Stimulated activated CD4-positive, alpha-beta T cell treated with anti-CD3 and anti-CD28 coated beads, Interleukin-4, amount 100 ng/mL, for 48 hours (primary cell): ENCODE results near the gene ATP11B.
"Not testable (repeated sequence)": the region's sequence is repeated elsewhere in the genome, so short reads cannot be mapped to it uniquely, and the experiment has no call there.

Source experiments
- DNase-seq, 2 donors: peaks; one replicate each; pipeline ENCODE4 v3.0.0-alpha.2; 2020; ENCODE audit warnings: low read depth in 2 of 2

The ATP11B gene

DNA sequence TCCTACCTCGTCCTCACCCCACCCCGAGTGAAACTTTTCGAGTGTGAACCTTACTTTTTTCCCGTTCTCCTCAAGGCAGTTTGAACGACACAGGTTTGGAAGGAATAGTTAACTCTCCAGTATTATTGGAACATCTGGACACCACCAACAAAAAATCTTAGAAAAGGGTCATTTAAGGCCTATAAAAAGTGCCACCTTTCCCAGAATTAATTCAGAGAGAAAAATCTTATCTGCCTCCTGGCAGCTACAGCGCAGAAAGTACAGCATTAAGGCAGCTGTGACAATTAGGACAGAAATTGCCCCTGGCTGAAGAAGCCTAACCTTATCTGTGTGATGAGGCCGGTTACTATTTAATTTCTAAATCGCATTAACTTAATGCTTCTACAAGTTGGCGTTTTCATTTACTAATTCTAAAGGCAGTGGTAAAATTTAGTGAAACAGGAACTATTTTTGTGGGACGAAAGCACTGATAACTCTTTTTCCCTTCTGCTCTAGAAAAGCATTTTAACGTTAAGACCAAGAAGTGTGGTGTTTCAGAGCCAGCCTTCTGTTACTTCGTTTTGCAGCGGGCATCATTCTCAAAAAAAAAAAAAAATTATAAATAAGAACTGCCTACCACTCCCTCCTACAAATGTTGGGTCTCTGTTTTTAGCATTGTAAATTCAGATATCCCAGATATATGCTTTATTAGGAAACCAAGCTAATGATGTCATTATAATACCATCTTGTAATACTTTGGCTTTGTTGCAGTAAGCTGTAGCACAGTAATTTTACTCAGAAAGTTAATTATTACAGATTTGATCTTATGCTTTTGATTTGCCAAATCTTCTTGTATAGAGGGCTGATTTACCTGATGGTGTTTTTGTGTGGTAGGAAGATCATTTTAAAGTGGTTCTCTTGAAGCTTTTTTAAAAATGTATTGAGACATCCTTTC, 1.4 kb downstream of the ATP11B start:
- DNase-seq: no peak

DNA sequence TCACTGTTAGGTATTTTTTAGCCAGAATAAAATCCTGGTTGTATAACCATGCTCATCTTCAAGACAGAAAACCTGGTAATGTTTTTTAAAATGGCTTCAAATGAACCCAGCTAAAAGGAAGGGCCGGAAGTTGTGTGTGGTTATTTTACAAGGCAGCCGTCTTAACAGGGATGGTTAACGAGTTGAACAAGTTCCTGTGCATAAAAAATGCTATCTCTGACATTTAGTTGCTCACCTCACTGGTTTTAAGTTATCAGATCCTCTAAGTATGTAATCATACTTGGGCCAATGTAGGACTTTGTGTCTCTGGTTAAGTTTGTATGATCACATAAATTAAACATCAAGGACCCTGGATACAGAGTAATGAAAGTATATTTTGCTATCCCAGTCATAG, 2.1 kb downstream of the ATP11B start:
- peak in 1 of 2 donors; percentile 5 for DNase-seq

DNA sequence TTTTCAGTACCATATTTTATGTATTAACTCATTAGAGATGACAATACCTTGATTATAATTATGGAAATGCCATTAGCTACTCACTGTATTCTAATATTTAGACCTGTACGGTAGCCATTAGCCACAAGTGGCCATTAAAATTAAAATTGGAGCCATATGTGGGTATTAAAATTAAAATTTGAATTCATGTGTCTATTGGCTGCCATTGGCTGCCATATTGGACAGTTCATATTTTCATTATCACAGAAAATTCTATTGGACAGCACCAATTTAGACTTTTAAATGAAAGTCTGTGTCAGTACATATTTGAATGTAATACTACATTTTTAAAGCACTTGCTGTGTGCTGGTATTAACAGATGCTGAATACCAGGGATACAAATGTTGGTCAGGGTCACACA, 3.0 kb downstream of the ATP11B start:
- DNase-seq: no peak

DNA sequence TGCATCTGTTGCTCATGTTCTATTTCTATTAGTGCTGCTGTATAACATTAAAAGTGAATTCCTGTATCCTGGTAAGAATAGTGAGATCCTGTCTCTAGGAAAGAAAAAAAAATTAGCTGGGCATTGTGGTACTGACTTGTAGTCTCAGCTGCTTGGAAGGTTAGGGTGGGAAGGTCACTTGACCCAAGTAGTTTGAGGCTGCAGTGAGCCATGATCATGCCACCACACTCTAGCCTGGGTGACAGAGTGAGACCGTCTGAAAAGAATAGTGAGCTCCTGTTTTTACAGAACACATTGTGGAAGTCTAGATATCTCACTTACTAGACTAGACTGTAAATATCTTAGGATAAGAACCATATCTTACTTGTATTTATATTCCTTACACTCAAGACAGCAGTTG, 4.6 kb downstream of the ATP11B start:
- no peak for DNase-seq

DNA sequence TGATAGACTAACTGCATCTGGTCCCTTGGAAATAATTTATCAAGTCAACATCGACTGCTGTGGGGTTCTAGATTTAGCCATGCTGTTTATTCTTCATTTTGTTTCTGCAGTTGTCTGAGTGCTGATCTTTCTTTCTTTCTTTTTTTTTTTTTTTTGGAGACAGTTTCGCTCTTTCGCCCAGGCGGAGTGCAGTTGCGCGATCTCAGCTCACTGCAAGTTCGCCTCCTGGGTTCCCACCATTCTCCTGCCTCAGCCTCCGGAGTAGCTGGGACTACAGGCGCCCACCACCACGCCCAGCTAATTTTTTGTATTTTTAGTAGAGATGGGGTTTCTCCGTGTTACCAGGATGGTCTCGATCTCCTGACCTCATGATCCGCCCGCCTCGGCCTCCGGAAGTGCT, 5.8 kb downstream of the ATP11B start:
- DNase-seq: not testable (repeated sequence)

DNA sequence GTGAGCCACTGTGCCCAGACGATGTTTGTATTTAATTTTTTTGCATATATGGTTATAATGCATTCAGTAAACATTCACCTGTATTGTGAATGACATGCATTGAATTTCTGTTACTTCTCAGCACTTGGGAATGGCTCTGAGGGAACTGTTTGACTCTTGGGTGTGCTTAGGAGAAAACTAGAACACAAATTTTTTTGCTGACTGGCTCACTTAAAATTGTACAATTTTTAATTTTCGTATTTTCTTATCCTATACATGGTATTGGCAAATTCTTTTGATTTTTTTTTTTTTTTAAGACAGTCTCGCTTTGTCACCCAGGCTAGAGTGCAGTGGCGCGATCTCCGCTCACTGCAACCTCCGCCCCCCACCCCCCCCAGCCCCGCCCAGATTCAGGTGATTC, 7.2 kb downstream of the ATP11B start:
- no peak for DNase-seq

DNA sequence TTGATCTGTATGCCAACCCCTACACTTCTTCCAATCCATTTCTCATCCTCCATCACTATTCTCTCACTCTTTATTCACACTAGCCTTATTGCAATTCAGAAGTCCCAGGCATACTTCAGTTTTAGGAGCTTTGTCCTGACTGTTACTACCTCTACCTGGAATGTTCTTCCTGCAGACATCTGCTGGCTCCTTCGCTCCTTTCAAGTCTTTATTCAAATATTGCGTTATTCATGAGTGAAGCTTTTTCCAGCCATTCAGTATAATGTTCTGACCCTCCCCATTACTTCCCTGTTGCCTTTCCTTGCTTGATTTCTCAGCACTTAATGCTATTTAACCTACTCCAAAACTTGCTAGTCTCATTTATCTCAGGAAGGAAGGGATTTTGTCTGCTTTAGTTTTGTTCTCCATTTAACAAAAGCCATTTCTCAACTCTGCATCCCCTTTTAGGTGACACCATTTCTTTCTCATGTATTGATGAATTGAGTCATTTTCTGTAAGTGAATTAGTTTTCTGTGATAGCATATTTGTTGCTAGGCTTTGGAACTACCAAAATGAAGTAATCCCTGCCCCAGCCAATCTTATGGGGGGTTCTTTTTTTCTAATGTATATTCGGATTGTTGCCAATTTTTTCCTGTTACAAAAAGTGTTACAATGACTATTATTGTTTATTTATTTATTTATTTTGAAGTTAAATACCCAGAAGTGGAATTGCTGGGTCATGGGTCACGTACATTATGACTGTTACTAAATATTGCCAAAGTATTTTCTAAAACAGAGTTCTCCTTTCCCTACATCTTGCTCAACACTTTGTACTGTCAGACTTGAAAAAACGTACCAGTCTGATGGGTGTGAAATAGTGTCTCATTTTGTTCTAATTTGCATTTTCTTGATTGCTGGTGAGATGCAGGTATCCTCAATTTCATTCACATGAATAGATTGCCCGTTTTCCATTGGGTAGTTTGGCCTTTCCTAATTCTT, 9.4 kb downstream of the ATP11B start:
- no peak for DNase-seq

DNA sequence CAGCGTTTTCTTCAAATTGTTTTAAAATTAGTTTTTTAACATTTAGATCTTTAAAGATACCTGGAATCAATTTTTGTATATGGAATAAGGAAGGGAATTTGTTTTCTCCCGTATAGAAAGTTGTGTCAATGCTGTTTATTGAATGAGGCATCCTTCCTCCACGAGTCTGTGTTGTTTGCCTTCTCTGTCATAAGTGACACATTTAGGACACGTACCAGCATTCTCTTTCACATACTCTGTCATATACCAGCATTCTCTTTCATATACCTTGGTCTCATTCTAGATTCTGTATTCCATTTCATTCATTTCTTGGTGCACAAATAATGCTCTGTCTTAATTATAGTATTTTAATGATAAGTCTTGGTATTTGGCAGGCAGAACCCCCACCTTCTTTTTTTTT, 10.3 kb downstream of the ATP11B start:
- DNase-seq: no peak

DNA sequence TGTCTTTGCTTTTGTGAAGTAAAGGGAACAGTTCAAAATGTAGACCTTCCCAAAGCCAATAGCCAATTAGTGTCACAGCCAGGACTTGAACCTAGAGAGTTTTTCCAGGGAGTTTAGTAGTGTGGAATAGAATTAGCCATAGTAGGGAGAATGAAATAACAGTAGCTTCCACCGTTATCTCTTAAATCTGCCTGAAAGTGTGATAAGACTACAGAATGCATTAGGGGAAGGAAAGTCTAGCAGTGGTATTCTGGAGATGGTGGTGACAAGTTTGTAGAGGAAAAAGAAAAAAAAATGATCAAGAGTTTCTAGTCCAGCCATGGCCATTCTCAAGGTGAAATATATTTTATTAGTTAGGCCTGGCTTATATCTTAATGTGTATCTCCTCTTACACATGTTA, 13.8 kb downstream of the ATP11B start:
- no peak for DNase-seq

DNA sequence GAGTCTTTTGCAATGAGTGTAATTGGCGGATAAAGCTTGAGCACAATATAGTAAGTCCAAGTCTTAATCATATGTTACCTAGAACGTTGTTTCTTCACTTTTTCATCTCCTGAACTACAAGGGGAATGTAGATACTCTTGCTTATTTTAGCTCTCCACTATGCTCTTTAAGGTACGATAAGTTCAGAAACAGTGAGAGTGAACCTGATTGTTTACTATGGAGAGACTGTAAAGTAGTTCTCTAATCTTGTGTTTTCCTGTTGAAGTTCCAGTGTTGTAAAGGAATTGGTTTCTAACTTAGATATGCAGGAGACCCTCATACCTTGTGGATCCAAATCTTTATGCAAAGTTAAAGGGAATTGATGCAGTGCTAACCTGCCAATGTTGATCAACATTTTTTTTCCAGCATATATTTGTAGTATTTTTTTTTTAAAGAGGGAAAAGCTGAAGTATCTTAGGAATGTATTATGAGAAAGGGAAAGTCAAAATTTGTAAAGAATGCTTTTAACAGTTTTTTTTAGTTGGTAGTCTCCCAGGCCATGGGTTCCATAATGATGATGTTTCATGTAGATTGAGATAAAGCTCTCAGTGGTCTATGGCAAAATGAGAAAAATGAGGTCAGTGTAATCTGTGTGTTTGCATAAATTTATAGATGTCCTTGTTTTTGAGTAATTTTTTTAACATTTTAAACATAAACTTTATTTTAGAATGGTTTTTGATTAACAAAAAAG, 14.9 kb downstream of the ATP11B start:
- no peak for DNase-seq

DNA sequence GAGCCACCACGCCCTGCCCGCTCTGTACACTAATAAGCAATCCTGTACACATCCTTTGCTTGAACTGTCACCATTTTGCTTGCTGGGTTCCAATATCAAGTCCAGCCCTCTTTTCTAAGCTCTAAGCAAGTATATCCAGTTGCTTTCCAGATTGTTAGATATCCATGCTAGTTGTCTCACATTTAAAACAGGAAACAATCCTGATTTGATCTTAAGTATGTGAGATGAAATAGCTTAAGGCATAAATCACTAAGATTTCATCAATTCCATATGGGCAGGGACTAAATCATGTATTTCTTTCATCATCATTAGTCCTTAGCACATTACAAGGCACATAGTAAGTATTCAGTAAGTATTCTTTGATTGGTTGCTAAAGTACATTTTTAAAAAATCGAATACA, 16.2 kb downstream of the ATP11B start:
- DNase-seq: no peak

DNA sequence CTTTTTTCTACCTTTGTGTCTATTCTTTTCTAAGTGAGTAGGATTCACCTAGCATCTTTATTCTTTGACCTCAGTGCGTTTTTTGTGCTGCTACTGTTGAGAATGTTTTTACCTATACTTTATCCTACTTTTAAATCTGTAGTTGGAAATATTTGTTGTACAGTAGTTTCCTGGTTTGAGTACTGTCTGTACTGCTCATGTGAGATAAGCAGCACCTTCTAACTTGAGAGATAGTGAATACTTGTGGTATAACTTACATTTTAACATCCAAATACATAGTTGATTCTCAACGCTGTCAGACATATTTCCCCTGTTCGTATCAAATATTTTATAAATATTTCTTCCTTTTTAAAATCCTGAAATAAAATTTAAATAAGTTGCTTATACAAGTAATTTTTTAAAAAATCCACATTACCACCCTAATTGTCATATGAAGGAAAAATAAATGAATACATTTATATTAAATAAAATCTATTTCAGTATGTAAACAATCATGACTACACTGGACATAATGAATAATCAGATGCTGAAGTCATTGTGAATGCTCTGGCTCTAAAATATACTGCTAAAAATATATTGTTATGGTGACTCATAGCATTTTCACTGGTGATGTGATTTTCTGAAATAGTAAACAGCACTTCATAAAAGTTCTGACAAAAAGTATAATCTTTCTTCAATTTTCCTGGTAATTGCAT, 17.4 kb downstream of the ATP11B start:
- no peak for DNase-seq

DNA sequence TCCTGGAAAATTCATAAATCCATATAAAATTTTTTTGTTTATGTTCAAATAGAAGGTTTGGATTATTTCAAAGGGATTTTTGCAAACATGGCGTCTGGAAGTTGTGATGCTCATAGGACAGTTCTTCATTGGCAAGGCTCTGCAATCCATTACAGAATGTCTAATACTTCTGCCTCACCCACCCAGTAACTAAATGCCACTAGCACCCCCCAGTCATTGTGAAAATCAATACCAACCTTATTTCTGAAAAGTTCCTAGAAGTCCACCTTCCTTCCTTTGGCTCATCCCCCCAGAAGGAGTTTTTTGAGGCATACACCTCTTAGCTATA, 17.9 kb downstream of the ATP11B start:
- DNase-seq: no peak

DNA sequence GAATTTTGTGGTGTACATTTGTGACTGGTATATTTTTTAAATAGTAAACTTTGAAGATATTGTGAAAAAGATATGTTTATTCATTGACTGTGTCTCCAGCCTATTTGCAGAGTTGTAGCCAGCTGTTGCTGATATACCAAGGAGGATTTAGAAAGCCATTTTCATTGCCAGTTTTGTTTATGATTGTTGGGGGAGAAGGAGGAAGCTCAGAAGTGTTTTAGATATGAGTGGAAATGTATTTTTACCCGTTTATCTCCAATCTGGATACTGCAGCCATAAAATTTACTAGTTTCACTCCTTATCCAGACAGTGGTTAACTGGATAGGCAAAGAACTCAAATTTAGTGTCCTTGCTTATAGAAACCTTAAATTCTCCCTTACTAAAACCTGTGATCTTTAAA, 18.8 kb downstream of the ATP11B start:
- DNase-seq: no peak

DNA sequence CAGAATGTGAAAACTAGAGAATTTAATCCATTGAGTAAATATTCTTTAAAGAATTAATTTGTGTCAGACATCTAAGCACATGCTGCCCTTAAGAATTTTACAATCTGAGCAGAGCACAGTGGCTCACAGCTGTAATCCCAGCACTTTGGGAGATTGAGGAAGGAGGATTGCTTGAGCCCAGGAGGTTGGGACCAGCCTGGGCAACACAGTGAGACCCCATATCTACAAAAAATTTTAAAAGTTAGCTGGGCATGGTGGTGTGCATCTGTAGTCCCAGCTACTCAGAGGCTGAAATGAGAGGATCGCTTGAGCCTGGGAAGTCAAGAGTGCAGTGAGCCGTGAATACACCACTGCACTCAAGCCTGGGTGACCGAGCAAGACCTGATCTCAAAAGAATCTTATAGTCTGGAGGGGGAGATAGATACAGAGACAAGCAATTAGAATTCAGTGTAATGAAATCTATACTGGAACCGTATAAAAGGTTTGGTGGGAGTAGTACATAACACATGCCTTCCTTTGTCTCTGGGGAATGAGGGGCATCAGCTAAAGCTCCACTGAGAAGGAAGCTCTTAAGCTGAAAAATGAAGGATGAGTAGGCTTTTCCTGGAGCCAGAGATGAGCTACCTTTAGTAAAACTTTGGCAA, 21.2 kb downstream of the ATP11B start:
- DNase-seq: no peak

DNA sequence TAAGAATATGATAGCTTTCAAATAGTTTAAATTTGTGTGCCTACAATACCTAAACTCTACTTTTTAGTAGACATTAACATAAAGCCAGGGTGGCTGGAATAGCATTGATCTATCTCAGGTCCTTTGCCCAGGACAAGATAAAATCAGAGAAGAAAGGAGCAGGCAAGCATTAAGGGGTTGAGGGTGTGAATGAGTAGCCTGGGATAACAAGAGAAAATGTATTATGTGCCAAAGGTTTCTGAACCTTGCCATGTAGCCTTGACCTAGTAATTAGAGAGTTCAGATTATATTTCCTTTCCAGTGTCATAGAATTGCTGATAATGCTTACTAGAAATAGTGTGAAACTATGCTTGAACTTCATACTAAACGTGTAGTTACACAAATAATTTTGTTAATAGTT, 22.9 kb downstream of the ATP11B start:
- no peak for DNase-seq

DNA sequence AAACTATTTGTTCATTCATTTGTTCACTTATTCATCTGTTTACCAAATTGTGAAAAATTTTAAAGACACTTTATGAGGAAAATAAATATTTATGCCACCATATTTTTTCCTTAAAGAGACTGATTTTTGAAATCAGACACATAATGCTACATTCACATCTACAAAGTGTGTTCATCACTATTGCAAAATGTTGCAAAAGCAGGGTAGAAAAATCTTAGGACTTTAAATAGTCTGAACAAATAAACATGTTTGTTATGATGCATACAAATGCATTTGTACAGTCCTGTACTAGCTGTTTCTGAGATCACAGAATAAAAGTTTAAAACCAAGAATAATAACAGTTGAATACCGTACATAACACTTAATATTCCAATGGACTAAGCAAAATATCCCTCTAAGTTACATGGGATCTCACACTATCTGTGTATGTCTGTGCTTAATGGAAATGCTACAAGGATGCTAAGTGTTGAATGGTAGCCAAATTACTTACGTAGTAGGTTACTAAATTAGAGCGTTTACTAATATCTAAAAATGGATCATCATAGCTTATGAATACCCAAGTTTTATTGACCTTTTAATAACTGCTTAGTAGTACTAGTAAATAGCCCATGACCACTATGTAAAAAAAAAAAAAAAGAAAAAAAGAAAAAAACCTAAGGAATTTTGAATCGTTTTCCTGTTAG, 25.1 kb downstream of the ATP11B start:
- DNase-seq: no peak

DNA sequence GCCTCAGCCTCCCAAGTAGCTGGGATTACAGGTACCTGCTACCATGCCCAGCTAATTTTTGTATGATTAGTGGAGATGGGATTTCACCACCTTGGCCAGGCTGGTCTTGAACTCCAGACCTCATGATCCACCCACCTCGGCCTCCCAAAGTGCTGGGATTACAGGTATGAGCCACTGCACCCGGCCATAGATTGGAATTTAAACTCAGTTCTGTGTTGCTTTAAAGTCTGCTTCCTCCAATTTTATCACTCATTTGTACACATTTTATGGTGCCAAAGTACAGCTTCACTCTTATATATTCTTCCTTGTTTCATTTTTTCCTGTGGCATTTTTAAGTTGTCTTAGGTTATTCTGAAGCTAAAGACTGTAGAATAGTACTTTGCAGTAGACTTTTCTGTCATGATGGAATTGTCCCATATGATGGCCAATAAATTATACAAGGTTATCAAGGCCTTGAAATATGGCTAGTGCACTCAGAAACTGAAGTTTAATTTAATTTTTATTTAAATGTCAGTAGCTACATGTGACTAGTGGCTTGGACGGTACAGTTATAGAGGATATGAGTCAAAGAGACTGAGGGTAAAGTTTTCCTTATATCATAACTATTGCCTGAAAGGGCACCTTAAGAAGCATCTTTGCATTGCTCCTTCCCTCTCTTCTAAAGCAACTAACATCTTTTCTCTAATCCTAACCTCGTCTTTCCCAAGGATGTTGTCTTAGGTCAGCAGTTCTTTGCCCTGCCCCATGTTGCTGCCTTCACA, 28.1 kb downstream of the ATP11B start:
- no peak for DNase-seq

DNA sequence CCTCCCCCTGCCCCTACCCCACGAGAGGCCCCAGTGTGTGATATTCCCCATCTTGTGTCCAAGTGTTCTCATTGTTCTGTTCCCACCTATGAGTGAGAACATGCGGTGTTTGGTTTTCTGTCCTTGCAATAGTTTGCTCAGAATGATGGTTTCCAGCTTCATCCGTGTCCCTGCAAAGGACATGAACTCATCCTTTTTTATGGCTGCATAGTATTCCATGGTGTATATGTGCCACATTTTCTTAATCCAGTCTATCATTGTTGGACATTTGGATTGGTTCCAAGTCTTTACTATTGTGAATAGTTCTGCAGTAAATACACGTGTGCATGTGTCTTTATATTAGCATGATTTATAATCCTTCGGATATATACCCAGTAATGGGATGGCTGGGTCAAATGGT, 29.0 kb downstream of the ATP11B start:
- DNase-seq: not testable (repeated sequence)

DNA sequence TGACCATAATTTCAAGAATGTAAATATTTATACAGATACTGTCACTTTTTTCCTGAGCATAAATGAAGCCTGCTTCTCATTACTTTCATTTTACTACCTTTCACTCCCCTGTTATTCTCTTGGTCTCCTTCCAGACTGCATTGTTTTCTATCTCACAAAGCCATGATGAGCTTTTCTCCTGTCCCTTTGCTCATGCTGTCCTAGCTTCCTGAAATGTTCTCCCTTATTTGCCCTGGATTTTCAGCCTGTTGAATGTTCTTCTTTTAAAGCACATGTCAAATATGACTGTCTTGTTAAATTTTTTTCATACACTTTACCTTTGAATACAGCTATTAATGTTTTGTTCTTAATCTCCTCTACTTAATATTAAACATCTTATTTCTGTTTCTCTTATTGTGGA, 31.7 kb downstream of the ATP11B start:
- no peak for DNase-seq
